Testis (tissue), 3 donors: ENCODE results near the gene VCX3B. TPM values are rescaled to one million over a fixed set of nuclear protein-coding genes. Genes with fewer than 3 reads are reported as not detected.
"Not testable (repeated sequence)": the region's sequence is repeated elsewhere in the genome, so short reads cannot be mapped to it uniquely, and the experiment has no call there.

Source experiments
- DNase-seq: peaks from one replicate; pipeline ENCODE4 v3.0.0-alpha.2; 2019
- H3K27ac ChIP-seq, 2 donors: fragments of 200-600 bp; sonication (generic); one replicate each; pipeline ENCODE4 v1.5.1; 2019
- H3K27me3 ChIP-seq: fragments of 200-600 bp; sonication (generic); one replicate; pipeline ENCODE4 v1.5.1; 2019
- H3K36me3 ChIP-seq: fragments of 200-600 bp; sonication (generic); one replicate; pipeline ENCODE4 v1.5.1; 2017; ENCODE audit warnings: low read depth; ENCODE audit errors: missing control alignments
- H3K4me1 ChIP-seq: fragments of 200-600 bp; sonication (generic); one replicate; pipeline ENCODE4 v1.5.1; 2019
- H3K4me3 ChIP-seq, 2 donors: fragments of 200-600 bp; sonication (generic); one replicate each; pipeline ENCODE4 v1.5.1; 2017 to 2019
- H3K9me3 ChIP-seq: fragments of 200-600 bp; sonication (generic); one replicate; pipeline ENCODE4 v1.5.1; 2017
- POLR2A ChIP-seq: fragments of 450-650 bp; IDR thresholded peaks from one replicate; pipeline ENCODE4 v1.6.1; 2017; ENCODE audit warnings: antibody characterized with exemption, mild to moderate bottlenecking, moderate library complexity
- WGBS, 2 donors: methylation state at CpG; one replicate each; pipeline ENCODE4 v1.1.5; 2018; 5-methylcytosine and 5-hydroxymethylcytosine counted together
- intact Hi-C: fragments of 100-400 bp; cut with DNase I; formaldehyde crosslinking; loops from one replicate; pipeline ENCODE4 v1.15.1; 2023; ENCODE audit warnings: low total_unique reads
- polyA plus RNA-seq: library from polyadenylated mRNA; stranded (reverse); fragments of 350-450 nt; fragmentation: Illumina TruSeq; extraction: RNeasy Lipid Tissue Mini Kit (QIAGEN cat#74804); gene quantifications from one replicate; pipeline ENCODE4 v1.2.3, GENCODE V29; 2014; ENCODE audit warnings: low read depth, low replicate concordance; ENCODE audit not compliant: insufficient read depth
- total RNA-seq, 2 donors: library from RNA; depleted of rRNA; stranded (reverse); fragments of >200 nt; gene quantifications; one replicate each; pipeline ENCODE4 v1.2.3, GENCODE V29; 2016
- TF ChIP-seq, protein P1 (sequence below), 3 experiments: fragments of 450-650 bp in 2 of 3; fragments of 200-600 bp in 1 of 3; sonication (generic) in 1 of 3; IDR thresholded peaks; one replicate each; pipeline ENCODE4 v1.5.1; 2016 to 2019; ENCODE audit warnings: antibody characterized with exemption in 3 of 3, mild to moderate bottlenecking in 2 of 3, moderate library complexity in 1 of 3

Gene VCX3B
- total and polyA plus RNA-seq, 3 donors from 2014 or later: 31.3 to 91.3 (median 44.0) TPM

GRCh38 chrX:8455557-8455956, 9.1 kb upstream of the VCX3B start:
- no peaks in the 10 kb centered on the region for H3K27me3 ChIP-seq
- H3K9me3 ChIP-seq: no peaks in the 10 kb centered on the region
- intact Hi-C loops: no loop called here
- 79 to 88% methylated on average over 4 of the region's 4 CpGs for WGBS, 2 donors
- H3K36me3 ChIP-seq: no peaks in the 10 kb centered on the region
- DNase-seq: no peak
- H3K4me3 ChIP-seq: no peak overlapping the region
- no peaks in the 10 kb centered on the region for H3K4me1 ChIP-seq
- no peak overlapping the region for H3K27ac ChIP-seq
- TF ChIP-seq POLR2A: no peak
- TF ChIP-seq, protein P1, sequence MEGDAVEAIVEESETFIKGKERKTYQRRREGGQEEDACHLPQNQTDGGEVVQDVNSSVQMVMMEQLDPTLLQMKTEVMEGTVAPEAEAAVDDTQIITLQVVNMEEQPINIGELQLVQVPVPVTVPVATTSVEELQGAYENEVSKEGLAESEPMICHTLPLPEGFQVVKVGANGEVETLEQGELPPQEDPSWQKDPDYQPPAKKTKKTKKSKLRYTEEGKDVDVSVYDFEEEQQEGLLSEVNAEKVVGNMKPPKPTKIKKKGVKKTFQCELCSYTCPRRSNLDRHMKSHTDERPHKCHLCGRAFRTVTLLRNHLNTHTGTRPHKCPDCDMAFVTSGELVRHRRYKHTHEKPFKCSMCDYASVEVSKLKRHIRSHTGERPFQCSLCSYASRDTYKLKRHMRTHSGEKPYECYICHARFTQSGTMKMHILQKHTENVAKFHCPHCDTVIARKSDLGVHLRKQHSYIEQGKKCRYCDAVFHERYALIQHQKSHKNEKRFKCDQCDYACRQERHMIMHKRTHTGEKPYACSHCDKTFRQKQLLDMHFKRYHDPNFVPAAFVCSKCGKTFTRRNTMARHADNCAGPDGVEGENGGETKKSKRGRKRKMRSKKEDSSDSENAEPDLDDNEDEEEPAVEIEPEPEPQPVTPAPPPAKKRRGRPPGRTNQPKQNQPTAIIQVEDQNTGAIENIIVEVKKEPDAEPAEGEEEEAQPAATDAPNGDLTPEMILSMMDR (IDR thresholded peaks at IDR 0.05): no peak

GRCh38 chrX:8462488-8462887, 2.1 kb upstream of the VCX3B start:
- Histone ChIP-seq H3K4me3 (no peak overlapping the region), H3K27ac (no peak overlapping the region), H3K27me3 (no peaks in the 10 kb centered on the region), H3K4me1 (no peaks in the 10 kb centered on the region), H3K9me3 (no peaks in the 10 kb centered on the region), H3K36me3 (no peaks in the 10 kb centered on the region)
- intact Hi-C loops: no loop called here
- TF ChIP-seq POLR2A: no peak
- TF ChIP-seq, protein P1 (IDR thresholded peaks at IDR 0.05): no peak
- no peak for DNase-seq

- DNase-seq: no peak
- no peak overlapping the region for H3K27ac ChIP-seq
- intact Hi-C loops: no loop called here
Measured at GRCh38 chrX:8484360-8484949, 19.8 kb downstream of the VCX3B start.

GRCh38 chrX:8495036-8495435, 30.4 kb downstream of the VCX3B start:
- H3K27ac ChIP-seq, H3K9me3 ChIP-seq, H3K27me3 ChIP-seq, H3K36me3 ChIP-seq, intact Hi-C loops, DNase-seq, H3K4me1 ChIP-seq, H3K4me3 ChIP-seq: not testable (repeated sequence)
- 80 to 95% methylated on average over 2 to 4 of the region's 4 CpGs for WGBS, 2 donors

More at GRCh38 chrX:8484360-8484949, 19.8 kb downstream of the VCX3B start:
- Histone ChIP-seq H3K27me3 (no peaks in the 10 kb centered on the region), H3K36me3 (no peaks in the 10 kb centered on the region), H3K9me3 (no peaks in the 10 kb centered on the region), H3K4me1 (no peaks in the 10 kb centered on the region), H3K4me3 (no peak overlapping the region)
- TF ChIP-seq, protein P1 (IDR thresholded peaks at IDR 0.05): no peak
- TF ChIP-seq POLR2A: no peak
- 88 to 89% methylated on average over 6 to 8 of the region's 8 CpGs for WGBS, 2 donors

DNA sequence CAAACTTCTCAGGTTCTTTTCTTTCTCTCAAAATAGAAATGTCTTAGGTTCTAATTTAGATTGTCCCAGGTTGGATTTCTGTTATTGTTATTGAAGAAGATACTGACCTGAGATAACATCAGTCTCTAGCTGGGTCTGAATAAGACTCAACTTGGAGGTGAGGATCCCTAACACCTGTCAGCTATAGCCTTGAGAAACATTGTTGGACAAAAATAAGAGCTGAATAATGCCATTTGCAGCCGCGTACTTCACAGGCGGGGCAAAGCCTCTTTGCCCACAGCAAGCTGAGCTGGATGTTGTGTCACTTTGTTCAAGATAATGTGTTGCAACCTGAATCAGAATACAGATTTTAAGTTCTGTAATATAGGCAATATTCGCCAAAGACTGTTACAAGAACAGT, 35.6 kb downstream of the VCX3B start:
- Histone ChIP-seq H3K4me1 (no peaks in the 10 kb centered on the region), H3K27ac (no peak overlapping the region), H3K36me3 (no peaks in the 10 kb centered on the region), H3K27me3 (no peaks in the 10 kb centered on the region), H3K9me3 (no peaks in the 10 kb centered on the region), H3K4me3 (no peak overlapping the region)
- intact Hi-C loops: no loop called here
- DNase-seq: no peak
- TF ChIP-seq POLR2A: no peak
- TF ChIP-seq, protein P1 (IDR thresholded peaks at IDR 0.05): no peak
- WGBS, 2 donors: 84 to 89% methylated on average over 4 of the region's 4 CpGs

GRCh38 chrX:8502101-8502500, 37.5 kb downstream of the VCX3B start:
- H3K27me3 ChIP-seq, H3K4me1 ChIP-seq, intact Hi-C loops, DNase-seq, H3K4me3 ChIP-seq, H3K36me3 ChIP-seq, H3K27ac ChIP-seq, H3K9me3 ChIP-seq: not testable (repeated sequence)
- 87 to 95% methylated on average over 8 to 12 of the region's 21 CpGs for WGBS, 2 donors
